ENCODE measurements around the gene MSH6.

MSH6 gene

DNA sequence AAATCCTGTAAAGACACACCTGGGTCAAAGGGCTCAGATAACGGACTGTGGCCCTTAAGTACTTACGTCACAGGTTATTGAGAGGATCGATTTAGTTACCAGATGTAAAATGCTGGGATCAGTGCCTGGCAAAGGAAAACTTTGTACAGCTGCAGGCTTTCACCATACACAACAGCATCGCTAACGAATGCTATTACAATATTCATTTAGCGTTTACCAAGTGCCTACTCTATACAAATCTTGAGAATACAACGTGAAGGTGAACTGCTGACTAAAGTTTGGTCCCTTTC, 619 bp upstream of the MSH6 start:
- peak overlapping the region; percentile 87 for H2BK15ac ChIP-seq (ENCODE audit: low read depth, poor library complexity, severe bottlenecking)
- H2BK5ac ChIP-seq (ENCODE audit: low read depth, low read length, poor library complexity, severe bottlenecking), result peak overlapping the region; percentile 48
- H3K36me3 ChIP-seq (ENCODE audit: control insufficient read depth in 1 of 2, insufficient read depth in 2 of 2, low read depth in 1 of 2, low read length in 2 of 2), result peaks cover 2 to 3% of the 10 kb centered on the region in 2 experiments
- no peak overlapping the region for H2AFZ ChIP-seq (ENCODE audit: low read depth, low read length)
- H2AK5ac ChIP-seq (ENCODE audit: low read length, severe bottlenecking), result no peak overlapping the region
- H4K91ac ChIP-seq (ENCODE audit: low read length), result peak overlapping the region; percentile 25
- DNase-seq, result no peak
- WGBS, result 12% methylated on average over 7 of the region's 7 CpGs
- no peak overlapping the region for H3K14ac ChIP-seq (ENCODE audit: low read length in 2 of 2)
- peak overlapping the region; percentile 83 to 88 for H3K4me3 ChIP-seq (ENCODE audit: insufficient read depth in 1 of 2, low read depth in 1 of 2, low read length in 2 of 2)
- no peak overlapping the region for H2BK12ac ChIP-seq (ENCODE audit: low read length in 2 of 2)
- no peaks in the 10 kb centered on the region for H3K27me3 ChIP-seq (ENCODE audit: control insufficient read depth in 1 of 2, insufficient read depth in 1 of 2, low read length in 2 of 2)
- no peak overlapping the region for H2BK120ac ChIP-seq (ENCODE audit: low read depth, low read length)
- H3K9me3 ChIP-seq (ENCODE audit: control insufficient read depth, low read length), result no peaks in the 10 kb centered on the region
- peaks cover 3% of the 10 kb centered on the region for H3K4me1 ChIP-seq (ENCODE audit: control insufficient read depth, insufficient read depth, low read depth, low read length)
- peak overlapping the region; percentile 34 to 89 for H3K18ac ChIP-seq (ENCODE audit: low read depth in 1 of 2, low read length in 2 of 2)
- no peak overlapping the region for H3K23ac ChIP-seq (ENCODE audit: low read length in 2 of 2)
- H3K9ac ChIP-seq (ENCODE audit: low read length), result peak overlapping the region; percentile 94
- H3K4me2 ChIP-seq (ENCODE audit: low read length, poor library complexity, severe bottlenecking), result peak overlapping the region; percentile 66
- H4K8ac ChIP-seq (ENCODE audit: low read length), result peak overlapping the region; percentile 70
- H3K4ac ChIP-seq (ENCODE audit: low read depth in 1 of 2, low read length in 2 of 2), result peak overlapping the region; percentile 9 to 46
- H3K79me1 ChIP-seq (replicated peaks; ENCODE audit: low read length, poor library complexity, severe bottlenecking), result no peaks in the 10 kb centered on the region
- peak overlapping the region; percentile 58 for H3K27ac ChIP-seq (ENCODE audit: low read length, poor library complexity, severe bottlenecking)

DNA sequence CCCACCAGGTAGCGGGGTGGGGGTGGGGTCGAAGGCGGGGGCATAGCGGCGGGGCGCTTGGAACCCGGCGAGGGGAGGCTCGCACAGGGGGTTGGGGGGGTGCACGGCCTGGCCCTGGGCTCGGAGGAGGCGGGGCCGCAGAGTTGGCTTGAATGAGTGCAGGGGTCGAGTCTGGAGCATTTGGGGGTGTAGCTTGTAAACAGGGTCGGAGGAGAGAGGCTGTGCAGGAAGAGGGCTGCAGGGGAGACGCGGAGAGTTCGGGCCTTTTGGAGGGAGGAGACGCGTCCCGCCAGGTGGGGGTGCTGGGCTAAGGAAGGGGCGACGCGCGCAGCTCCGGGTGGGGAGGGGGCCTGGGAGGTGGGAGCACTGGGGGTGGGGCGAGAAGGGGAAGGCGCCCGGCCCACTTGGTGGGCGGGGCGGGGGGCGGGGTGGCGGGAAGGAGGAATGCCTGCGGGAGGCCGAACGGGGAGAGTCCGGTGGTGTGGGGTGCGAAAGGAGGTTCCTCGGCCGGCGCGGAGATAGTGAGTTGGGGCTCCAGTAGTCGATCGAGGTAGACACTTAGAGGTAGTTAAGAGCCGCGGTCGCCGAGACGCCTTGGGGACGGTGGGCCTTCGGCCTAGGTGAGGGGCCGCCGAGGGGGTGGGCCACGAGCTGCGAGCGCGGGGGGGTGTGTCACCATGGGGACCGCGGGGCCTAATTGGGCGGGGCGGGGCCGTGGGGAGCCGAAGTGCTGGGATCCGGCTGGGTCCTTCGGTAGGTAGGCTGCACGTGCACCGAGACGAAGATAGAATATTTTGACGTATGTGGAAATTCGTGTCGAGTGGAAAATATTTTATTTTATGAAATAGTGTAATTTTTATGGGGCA, 774 bp downstream of the MSH6 start:
- Histone ChIP-seq H4K91ac (ENCODE audit: low read length) (peak overlapping the region; percentile 93), H3K4me1 (ENCODE audit: control insufficient read depth, insufficient read depth, low read depth, low read length) (peaks cover 5% of the 10 kb centered on the region), H2BK120ac (ENCODE audit: low read depth, low read length) (peak overlapping the region; percentile 77), H3K27ac (ENCODE audit: low read length, poor library complexity, severe bottlenecking) (peak overlapping the region; percentile 77), H2AFZ (ENCODE audit: low read depth, low read length) (peak overlapping the region; percentile 36), H3K14ac (ENCODE audit: low read length in 2 of 2) (no peak overlapping the region), H4K8ac (ENCODE audit: low read length) (peak overlapping the region; percentile 19), H2BK15ac (ENCODE audit: low read depth, poor library complexity, severe bottlenecking) (no peak overlapping the region), H3K36me3 (ENCODE audit: control insufficient read depth in 1 of 2, insufficient read depth in 2 of 2, low read depth in 1 of 2, low read length in 2 of 2) (peaks cover 2 to 3% of the 10 kb centered on the region in 2 experiments), H3K9me3 (ENCODE audit: control insufficient read depth, low read length) (no peaks in the 10 kb centered on the region), H3K27me3 (ENCODE audit: control insufficient read depth in 1 of 2, insufficient read depth in 1 of 2, low read length in 2 of 2) (no peaks in the 10 kb centered on the region), H3K23ac (ENCODE audit: low read length in 2 of 2) (no peak overlapping the region), H3K18ac (ENCODE audit: low read depth in 1 of 2, low read length in 2 of 2) (peak overlapping the region; percentile 73 to 84), H2AK5ac (ENCODE audit: low read length, severe bottlenecking) (no peak overlapping the region), H2BK5ac (ENCODE audit: low read depth, low read length, poor library complexity, severe bottlenecking) (no peak overlapping the region), H3K4me3 (ENCODE audit: insufficient read depth in 1 of 2, low read depth in 1 of 2, low read length in 2 of 2) (peak overlapping the region; percentile 82 to 83), H3K79me1 (replicated peaks; ENCODE audit: low read length, poor library complexity, severe bottlenecking) (no peaks in the 10 kb centered on the region), H3K9ac (ENCODE audit: low read length) (peak overlapping the region; percentile 94), H3K4ac (ENCODE audit: low read depth in 1 of 2, low read length in 2 of 2) (peak overlapping the region in 1 of 2 experiments; percentile 54), H3K4me2 (ENCODE audit: low read length, poor library complexity, severe bottlenecking) (peak overlapping the region; percentile 91), H2BK12ac (ENCODE audit: low read length in 2 of 2) (no peak overlapping the region)
- under 1% methylated on average over 69 of the region's 71 CpGs for WGBS
- peak; percentile 76 for DNase-seq

DNA sequence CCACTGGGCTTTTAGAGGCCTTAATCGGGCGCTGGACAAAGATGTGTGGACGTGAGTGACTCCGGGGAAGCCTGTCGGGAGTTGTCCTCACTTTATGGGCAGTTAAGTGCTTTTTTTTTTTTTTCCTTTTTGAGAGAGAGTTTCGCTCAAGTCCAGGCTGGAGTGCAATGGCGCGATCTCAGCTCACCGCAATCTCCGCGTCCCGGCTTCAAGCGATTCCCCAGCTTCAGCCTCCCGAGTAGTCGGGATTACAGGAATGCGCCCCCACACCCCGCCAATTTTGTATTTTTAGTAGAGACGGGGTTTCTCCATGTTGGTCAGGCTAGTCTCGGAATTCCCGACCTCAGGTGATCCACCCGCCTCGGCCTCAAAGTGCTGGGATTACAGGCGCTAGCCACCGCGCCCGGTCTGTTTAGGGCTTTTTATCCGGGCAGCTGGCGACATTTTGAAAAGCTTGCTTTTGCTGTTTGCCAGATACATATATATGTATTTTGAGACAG, 1.5 kb downstream of the MSH6 start:
- DNase-seq, result peak; percentile 70
- H4K91ac ChIP-seq (ENCODE audit: low read length), result no peak overlapping the region
- no peak overlapping the region for H2BK15ac ChIP-seq (ENCODE audit: low read depth, poor library complexity, severe bottlenecking)
- 19% methylated on average over 27 of the region's 28 CpGs for WGBS
- peaks cover 5% of the 10 kb centered on the region for H3K4me1 ChIP-seq (ENCODE audit: control insufficient read depth, insufficient read depth, low read depth, low read length)
- H2BK12ac ChIP-seq (ENCODE audit: low read length in 2 of 2), result no peak overlapping the region
- no peaks in the 10 kb centered on the region for H3K79me1 ChIP-seq (replicated peaks; ENCODE audit: low read length, poor library complexity, severe bottlenecking)
- peak overlapping the region; percentile 59 for H3K27ac ChIP-seq (ENCODE audit: low read length, poor library complexity, severe bottlenecking)
- peak overlapping the region; percentile 91 for H3K4me2 ChIP-seq (ENCODE audit: low read length, poor library complexity, severe bottlenecking)
- H2BK120ac ChIP-seq (ENCODE audit: low read depth, low read length), result no peak overlapping the region
- H3K9me3 ChIP-seq (ENCODE audit: control insufficient read depth, low read length), result no peaks in the 10 kb centered on the region
- H2AK5ac ChIP-seq (ENCODE audit: low read length, severe bottlenecking), result no peak overlapping the region
- no peak overlapping the region for H2BK5ac ChIP-seq (ENCODE audit: low read depth, low read length, poor library complexity, severe bottlenecking)
- H3K36me3 ChIP-seq (ENCODE audit: control insufficient read depth in 1 of 2, insufficient read depth in 2 of 2, low read depth in 1 of 2, low read length in 2 of 2), result peaks cover 3 to 4% of the 10 kb centered on the region in 2 experiments
- no peak overlapping the region for H4K8ac ChIP-seq (ENCODE audit: low read length)
- H2AFZ ChIP-seq (ENCODE audit: low read depth, low read length), result no peak overlapping the region
- no peak overlapping the region for H3K14ac ChIP-seq (ENCODE audit: low read length in 2 of 2)
- H3K27me3 ChIP-seq (ENCODE audit: control insufficient read depth in 1 of 2, insufficient read depth in 1 of 2, low read length in 2 of 2), result no peaks in the 10 kb centered on the region
- H3K18ac ChIP-seq (ENCODE audit: low read depth in 1 of 2, low read length in 2 of 2), result no peak overlapping the region
- peak overlapping the region; percentile 82 to 83 for H3K4me3 ChIP-seq (ENCODE audit: insufficient read depth in 1 of 2, low read depth in 1 of 2, low read length in 2 of 2)
- H3K4ac ChIP-seq (ENCODE audit: low read depth in 1 of 2, low read length in 2 of 2), result no peak overlapping the region
- peak overlapping the region; percentile 91 for H3K9ac ChIP-seq (ENCODE audit: low read length)
- H3K23ac ChIP-seq (ENCODE audit: low read length in 2 of 2), result no peak overlapping the region

DNA sequence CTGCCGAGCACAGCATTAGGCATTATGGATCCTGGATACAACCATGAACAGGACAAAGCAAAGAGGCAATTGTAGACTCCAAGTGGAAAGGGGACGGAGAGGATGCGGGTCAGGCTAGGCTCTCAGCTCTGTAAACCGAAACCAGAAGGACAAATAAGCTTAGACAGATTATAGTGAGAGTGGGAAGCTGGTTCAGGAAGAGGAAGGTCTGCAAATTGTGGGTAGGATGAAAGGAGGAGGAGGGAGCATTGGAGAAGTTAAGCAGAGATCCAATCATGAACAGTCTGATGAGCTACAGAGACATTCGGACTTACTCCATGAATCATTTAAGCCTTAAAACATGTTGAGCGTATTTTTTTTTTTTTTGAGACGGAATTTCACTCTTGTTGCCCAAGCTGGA, 3.0 kb downstream of the MSH6 start:
- WGBS, result 94% methylated on average over 7 of the region's 7 CpGs

More for the DNA sequence above, 3.0 kb downstream of the MSH6 start:
- peaks cover 3 to 13% of the 10 kb centered on the region in 2 experiments for H3K36me3 ChIP-seq (ENCODE audit: control insufficient read depth in 1 of 2, insufficient read depth in 2 of 2, low read depth in 1 of 2, low read length in 2 of 2)
- no peak overlapping the region for H2AK5ac ChIP-seq (ENCODE audit: low read length, severe bottlenecking)
- no peak overlapping the region for H3K27ac ChIP-seq (ENCODE audit: low read length, poor library complexity, severe bottlenecking)
- H3K4ac ChIP-seq (ENCODE audit: low read depth in 1 of 2, low read length in 2 of 2), result no peak overlapping the region
- no peak overlapping the region for H2BK5ac ChIP-seq (ENCODE audit: low read depth, low read length, poor library complexity, severe bottlenecking)
- no peak overlapping the region for H3K4me2 ChIP-seq (ENCODE audit: low read length, poor library complexity, severe bottlenecking)
- H3K9me3 ChIP-seq (ENCODE audit: control insufficient read depth, low read length), result no peaks in the 10 kb centered on the region
- no peak overlapping the region for H3K14ac ChIP-seq (ENCODE audit: low read length in 2 of 2)
- H4K8ac ChIP-seq (ENCODE audit: low read length), result no peak overlapping the region
- H3K4me1 ChIP-seq (ENCODE audit: control insufficient read depth, insufficient read depth, low read depth, low read length), result peaks cover 5% of the 10 kb centered on the region
- H2BK15ac ChIP-seq (ENCODE audit: low read depth, poor library complexity, severe bottlenecking), result no peak overlapping the region
- no peak for DNase-seq
- peaks cover 2% of the 10 kb centered on the region for H3K79me1 ChIP-seq (replicated peaks; ENCODE audit: low read length, poor library complexity, severe bottlenecking)
- H3K9ac ChIP-seq (ENCODE audit: low read length), result no peak overlapping the region
- H3K4me3 ChIP-seq (ENCODE audit: insufficient read depth in 1 of 2, low read depth in 1 of 2, low read length in 2 of 2), result no peak overlapping the region
- H2BK120ac ChIP-seq (ENCODE audit: low read depth, low read length), result no peak overlapping the region
- H4K91ac ChIP-seq (ENCODE audit: low read length), result no peak overlapping the region
- H2AFZ ChIP-seq (ENCODE audit: low read depth, low read length), result no peak overlapping the region
- no peak overlapping the region for H3K23ac ChIP-seq (ENCODE audit: low read length in 2 of 2)
- no peaks in the 10 kb centered on the region for H3K27me3 ChIP-seq (ENCODE audit: control insufficient read depth in 1 of 2, insufficient read depth in 1 of 2, low read length in 2 of 2)
- no peak overlapping the region for H3K18ac ChIP-seq (ENCODE audit: low read depth in 1 of 2, low read length in 2 of 2)
- no peak overlapping the region for H2BK12ac ChIP-seq (ENCODE audit: low read length in 2 of 2)
